Posterior vena cava (tissue), 2 donors: ENCODE results near the gene GAL3ST1. TPM values are rescaled to one million over a fixed set of nuclear protein-coding genes. Genes with fewer than 3 reads are reported as not detected.
"Not testable (repeated sequence)": the region's sequence is repeated elsewhere in the genome, so short reads cannot be mapped to it uniquely, and the experiment has no call there.

ENCODE experiments used
- DNase-seq: peaks from one replicate; pipeline ENCODE4 v3.0.0-alpha.2; 2020; ENCODE audit warnings: low spot score
- intact Hi-C, 2 donors: fragments of 100-400 bp; cut with DNase I; formaldehyde crosslinking; loops; one replicate each; pipeline versions ENCODE4 v1.14.1 to v1.14.2; 2022 to 2023
- total RNA-seq, 2 donors: library from RNA; stranded (reverse); fragmentation: NEBNext Ultra II Directional; extraction: Animal tissue kit (Norgen Biotek cat#: 25700); gene quantifications; one replicate each; pipeline ENCODE4 v1.2.1, GENCODE V29; 2021
- donor health status: DM: yes; HTN: yes; CAD: no.
- donor health status: DM: yes; HTN: yes; CAD: no.

The GAL3ST1 gene
- total RNA-seq, 2 donors from 2014 or later = 1.3 to 2.5 TPM

GRCh38 chr22:30541961-30542810 lies 32.3 kb downstream of the GAL3ST1 start:
- DNase-seq = no peak
- intact Hi-C loops = no loop called here

- intact Hi-C loops, DNase-seq: not testable (repeated sequence)
These were observed 33.0 kb downstream of the GAL3ST1 start for GRCh38 chr22:30541511-30541910.

DNA sequence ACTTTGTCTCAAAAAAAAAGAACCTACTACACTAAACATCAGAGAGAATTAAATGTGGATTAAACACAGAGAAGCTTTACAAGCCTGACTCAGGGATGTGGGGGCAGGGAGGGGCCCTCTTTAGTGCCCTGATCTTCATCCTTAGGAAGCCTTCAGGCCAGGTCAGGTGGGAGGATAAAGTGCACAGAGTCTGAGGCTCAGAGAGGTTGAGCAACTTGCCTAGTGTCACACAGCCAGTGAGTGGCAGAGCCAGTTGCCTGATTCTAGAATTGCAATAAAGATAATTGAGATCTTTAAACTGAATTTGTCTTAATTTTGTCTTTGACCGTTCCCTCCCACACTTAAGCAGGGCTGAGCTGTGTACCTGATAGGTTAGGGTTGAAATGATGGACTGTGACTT lies 35.1 kb downstream of the GAL3ST1 start:
- intact Hi-C loops = no loop called here
- DNase-seq = no peak

GRCh38 chr22:30538280-30538679 lies 36.2 kb downstream of the GAL3ST1 start:
- no peak for DNase-seq
- intact Hi-C loops = no loop called here

- DNase-seq = no peak
- intact Hi-C loops = no loop called here
These were observed 37.3 kb downstream of the GAL3ST1 start for GRCh38 chr22:30537083-30537731.

GRCh38 chr22:30535182-30535581 lies 39.3 kb downstream of the GAL3ST1 start:
- intact Hi-C loops = no loop called here
- no peak for DNase-seq

DNA sequence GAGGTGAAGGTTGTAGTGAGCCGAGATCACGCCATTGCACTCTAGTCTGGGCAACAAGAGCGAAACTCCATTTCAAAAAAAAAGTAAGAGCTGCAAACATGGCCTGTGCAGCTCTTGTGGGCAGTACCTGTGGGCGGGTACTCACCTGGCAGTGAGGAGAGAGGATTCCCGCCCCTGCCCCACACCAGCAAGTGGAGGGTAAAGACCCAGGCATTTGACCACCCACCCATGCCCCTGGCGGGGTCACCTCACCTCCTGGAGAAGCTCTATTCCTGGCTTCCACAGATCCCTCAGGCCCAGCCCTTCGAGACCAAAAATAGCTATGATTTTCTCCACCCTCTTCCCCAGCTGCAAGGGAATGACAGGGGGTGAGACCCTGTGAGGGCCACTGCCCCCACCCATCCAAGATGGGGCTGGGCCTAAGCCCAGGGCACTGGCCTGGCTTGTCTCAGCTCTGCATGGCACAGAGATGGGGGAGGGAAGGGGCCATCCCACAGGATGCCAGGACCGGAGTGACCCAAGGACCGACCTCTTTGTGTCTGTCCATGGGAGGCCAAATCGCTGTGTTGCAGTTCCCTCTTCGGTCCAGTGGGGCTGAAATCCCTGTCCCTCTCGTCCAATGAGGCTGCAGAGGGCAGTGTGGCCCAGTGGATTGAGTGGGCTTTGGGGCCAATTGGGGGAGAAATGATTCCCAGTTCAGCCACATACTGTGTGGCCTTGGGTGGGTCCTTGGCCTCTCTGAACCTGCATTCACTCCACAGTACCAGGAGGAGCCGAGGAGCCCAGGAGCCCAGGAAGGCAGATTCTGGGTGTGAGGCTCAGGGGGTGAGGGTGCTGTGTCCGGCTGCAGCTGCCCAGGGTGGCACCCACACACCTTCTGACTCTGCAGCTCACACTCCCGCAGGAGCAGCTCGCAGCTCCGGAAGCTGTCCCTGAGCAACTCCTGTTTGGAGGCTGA lies 42.5 kb downstream of the GAL3ST1 start:
- no peak for DNase-seq
- intact Hi-C loops = no loop called here

GRCh38 chr22:30526656-30527055 lies 47.8 kb downstream of the GAL3ST1 start:
- intact Hi-C loops = no loop called here
- DNase-seq = no peak

DNA sequence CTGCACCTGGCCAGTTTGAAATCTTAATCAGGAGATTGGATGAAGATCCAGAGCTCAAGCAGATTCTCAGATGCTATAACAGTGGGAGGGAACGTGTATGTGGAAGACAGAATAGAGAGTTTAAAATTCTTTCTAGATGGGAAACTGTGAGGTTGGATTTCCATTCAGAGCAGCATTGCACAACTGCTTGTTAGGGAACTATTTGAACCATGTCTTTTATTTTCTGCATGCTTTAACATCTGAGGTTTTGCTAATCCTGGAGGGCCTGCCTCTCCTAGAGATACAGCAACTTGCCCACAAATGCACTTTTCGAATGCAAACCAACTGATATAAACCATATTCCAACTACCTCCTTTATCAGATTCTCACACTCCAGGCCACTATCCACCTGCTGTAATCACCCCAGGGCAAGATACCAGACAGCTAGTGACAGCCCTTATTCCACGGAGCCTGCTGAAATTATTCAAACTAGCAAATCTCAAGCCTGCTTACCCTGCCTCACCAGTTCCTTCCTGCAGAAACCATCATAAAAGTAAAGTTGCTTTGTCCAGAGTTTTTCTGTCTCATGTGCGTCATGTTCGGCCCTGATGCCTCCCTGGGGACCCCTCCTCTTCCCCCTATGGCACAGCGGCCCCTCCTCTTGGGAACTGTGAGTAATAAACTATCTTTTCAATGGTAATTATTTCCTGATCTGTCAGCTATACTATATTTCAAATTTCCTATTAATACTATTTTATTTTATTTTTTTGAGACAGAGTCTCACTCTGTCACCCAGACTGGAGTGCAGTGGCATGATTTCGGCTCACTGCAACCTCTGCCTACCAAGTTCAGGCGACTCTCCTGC lies 50.6 kb downstream of the GAL3ST1 start:
- intact Hi-C loops = no loop called here
- no peak for DNase-seq

DNA sequence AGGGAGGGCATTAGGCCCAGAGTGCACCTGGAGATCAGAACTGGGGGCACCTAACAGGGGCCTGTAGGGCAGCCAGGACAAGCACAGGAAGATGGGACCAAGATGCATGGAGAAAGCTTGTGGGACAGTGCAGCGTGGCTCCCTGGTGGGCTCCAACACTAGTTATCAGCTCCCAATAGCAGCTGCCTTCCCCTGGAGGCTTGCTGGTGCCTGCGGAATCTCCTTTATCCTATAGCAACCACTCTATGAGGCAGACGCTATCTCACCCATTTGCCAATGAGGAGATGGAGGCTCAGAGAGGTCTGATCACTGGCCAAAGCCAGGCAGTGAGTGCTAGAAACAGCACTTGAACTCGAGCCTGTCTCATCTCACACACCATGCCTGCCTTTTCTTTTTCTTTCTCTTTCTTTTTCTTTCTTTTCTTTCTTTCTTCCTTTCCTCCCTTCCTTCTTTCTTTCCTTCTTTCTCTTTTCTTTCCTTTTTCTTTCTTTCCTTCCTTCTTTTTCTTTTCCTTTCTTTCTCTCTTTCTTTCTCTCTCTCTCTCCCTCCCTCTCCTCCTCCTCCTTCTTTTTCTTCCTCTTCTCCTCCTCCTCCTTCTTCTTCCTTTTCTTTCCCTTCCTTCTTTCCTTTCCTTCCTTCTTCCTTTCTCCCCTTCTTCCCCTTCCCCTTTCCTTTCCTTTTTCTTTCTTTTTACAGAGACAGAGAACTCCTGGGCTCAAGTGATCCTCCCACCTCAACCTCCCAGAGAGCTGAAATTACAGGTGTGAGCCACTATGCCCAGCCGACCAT lies 52.9 kb downstream of the GAL3ST1 start:
- no peak for DNase-seq
- intact Hi-C loops = no loop called here

- intact Hi-C loops = no loop called here
- DNase-seq = no peak
These were observed 54.5 kb downstream of the GAL3ST1 start for GRCh38 chr22:30519842-30520425.

DNA sequence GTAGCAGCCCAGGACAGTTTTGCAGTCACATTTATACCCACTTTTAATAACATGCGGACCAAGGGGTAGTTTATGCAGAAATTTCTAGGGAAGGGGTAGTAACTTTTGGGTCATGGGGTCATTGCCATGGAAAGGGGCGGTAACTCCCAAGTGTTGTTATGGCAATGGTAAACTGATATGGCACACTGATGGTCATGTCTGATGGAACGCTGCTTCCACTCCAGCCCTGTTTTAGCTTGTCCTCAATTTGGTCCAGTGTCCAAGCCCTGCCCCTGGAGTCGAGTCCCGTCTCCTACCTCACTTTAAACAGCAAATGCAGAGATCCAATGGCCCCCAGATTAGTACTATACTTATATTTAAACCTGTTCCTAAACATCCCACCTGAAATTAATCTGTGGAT lies 57.7 kb downstream of the GAL3ST1 start:
- no peak for DNase-seq
- intact Hi-C loops = no loop called here

- no peak for DNase-seq
- intact Hi-C loops = no loop called here
These were observed 58.2 kb downstream of the GAL3ST1 start for GRCh38 chr22:30516273-30516672.

- no peak for DNase-seq
- intact Hi-C loops = no loop called here
These were observed 60.2 kb downstream of the GAL3ST1 start for GRCh38 chr22:30514252-30514651.

GRCh38 chr22:30513462-30513861 lies 61.0 kb downstream of the GAL3ST1 start:
- intact Hi-C loops = no loop called here
- no peak for DNase-seq

- no peak for DNase-seq
- intact Hi-C loops = no loop called here
These were observed 62.6 kb downstream of the GAL3ST1 start for GRCh38 chr22:30511911-30512310.

DNA sequence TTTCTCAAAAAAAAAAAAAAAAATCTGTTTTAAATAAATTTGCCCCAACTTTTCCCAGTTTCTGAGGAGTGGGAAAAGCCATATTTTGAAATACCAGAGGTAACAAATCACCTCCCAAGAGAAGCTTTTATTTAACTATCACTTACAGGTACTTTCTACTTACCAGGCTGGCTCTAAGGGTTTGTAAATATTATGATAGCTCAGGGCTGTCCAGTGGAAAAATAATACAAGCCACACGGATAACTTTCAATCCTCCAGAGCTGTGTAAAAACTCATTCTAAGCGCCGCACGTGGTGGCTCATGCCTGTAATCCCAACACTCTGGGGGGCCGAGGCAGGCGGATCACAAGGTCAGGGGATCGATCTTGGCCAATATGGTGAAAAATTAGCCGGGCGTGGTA lies 63.4 kb downstream of the GAL3ST1 start:
- no peak for DNase-seq
- intact Hi-C loops = no loop called here

GRCh38 chr22:30508216-30508615 lies 66.2 kb downstream of the GAL3ST1 start:
- intact Hi-C loops = no loop called here
- DNase-seq = no peak
